Stimulated activated naive CD4-positive, alpha-beta T cell treated with Interleukin-2 at 50 U/mL for 16 hours (primary cell): Measurements from ENCODE around the gene DPM2.

Experiments used
- DNase-seq: peaks from one replicate; lab custom pipeline; 2025; lab: John Stamatoyannopoulos, UW

The DPM2 gene

DNA sequence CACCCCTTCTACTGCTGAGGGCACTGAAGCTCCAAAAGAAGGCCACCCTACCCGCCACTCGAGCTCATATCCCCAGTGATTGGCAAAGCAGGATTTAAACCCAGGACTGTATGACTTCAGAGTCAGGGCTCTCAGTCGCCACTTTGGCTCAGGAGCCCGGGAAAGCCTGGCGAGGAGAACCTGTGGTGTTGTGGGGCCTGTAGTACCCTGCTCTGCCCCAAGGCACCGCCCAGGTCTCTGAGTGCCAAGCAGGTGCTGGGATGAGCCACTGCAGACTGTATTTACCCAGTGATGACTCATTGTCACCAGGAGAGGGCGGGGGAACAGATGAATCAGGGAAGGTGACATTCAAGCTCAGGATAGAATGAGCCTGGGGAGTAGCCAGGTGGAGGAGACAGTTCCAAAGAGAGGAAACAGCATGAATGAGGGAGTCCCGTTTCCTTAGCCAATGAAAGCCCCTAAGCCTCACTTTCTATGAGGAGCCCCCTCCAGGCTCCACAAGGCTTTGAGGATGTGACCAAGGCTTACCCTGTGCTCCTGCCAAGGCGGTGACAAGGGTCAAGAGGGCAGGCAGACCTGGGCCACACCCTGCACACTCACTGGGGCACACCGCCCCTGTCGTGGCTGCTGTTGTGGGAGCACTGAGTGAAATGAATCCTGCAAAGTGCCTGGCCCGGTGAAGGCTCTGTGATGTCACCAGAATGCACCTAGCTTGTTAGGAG, 17.8 kb upstream of the DPM2 start:
- peak; percentile 87 for DNase-seq

DNA sequence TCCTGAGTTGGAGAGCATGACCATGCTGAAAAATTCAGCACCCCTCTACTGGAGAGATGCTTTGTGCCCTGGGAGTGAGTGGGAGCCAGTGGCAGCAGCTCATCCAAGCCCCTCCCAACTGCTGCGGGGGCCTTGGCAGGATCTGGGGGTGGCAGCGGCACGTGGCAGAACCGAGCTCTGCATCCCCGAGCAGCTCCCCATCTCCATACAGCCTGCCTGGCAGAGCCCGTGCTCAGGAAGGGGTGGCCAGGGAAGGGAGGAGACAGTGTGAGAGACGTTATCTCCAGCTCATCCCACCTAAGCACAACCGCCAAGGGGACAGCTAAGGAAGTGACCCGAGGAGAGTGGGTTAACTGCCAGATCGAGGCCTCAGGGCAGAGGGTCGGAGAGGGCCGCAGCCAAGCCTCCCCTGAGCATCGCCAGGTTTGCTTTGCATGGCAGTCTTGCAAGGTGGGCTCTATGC, 17.2 kb upstream of the DPM2 start:
- DNase-seq: no peak

DNA sequence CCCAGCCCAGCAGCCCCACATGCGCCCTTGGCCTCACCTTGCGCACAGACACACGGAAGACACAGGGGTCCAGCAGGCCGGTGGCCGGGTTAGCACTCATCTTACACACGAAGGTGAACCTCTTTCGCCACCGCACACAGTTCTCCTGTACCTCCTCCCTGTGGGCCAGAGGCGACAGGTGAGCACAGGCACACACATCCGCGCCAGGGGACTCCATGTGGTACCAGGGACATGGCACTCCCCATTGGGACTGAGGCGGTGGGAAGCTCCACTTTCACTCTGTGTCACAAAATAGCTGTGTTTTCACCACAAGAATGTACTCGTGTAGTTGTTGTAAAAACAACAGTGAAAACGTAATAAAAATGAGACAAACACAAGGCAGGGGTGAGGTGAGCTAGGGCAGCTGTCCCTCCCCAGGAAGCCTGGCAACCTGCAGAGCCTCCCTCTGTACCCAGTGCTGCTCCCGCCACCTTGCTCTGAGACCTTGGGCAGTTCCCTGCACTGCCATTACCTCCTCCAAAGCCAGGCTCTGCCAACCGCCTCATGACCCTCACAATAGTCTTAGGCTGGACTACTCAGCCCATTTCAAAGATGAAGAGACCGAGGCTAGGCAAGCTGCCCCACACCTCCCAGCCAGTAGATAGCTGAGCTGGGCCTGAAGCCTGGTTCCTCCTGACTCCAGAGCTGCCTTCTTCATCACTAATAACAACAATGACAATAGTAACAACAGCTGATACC, 16.3 kb upstream of the DPM2 start:
- no peak for DNase-seq

DNA sequence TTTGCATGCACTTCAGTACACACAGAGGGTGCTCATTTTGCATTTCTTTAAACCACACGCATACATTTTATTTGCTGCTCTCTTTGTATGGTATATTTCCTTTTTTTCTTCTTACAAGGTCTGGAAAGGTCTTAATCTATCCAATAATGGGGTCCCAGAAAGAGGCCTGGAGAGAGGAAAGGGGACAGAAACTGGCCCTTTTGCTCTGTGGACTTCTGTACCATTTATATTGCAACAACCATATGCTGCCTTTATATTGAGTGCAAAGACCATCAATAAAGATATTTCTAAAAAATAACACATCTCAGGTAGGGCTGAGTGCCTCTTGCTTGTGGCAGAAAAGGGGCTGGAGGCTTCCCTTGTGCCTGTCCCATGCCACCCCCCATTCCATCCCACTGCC, 15.5 kb upstream of the DPM2 start:
- no peak for DNase-seq

DNA sequence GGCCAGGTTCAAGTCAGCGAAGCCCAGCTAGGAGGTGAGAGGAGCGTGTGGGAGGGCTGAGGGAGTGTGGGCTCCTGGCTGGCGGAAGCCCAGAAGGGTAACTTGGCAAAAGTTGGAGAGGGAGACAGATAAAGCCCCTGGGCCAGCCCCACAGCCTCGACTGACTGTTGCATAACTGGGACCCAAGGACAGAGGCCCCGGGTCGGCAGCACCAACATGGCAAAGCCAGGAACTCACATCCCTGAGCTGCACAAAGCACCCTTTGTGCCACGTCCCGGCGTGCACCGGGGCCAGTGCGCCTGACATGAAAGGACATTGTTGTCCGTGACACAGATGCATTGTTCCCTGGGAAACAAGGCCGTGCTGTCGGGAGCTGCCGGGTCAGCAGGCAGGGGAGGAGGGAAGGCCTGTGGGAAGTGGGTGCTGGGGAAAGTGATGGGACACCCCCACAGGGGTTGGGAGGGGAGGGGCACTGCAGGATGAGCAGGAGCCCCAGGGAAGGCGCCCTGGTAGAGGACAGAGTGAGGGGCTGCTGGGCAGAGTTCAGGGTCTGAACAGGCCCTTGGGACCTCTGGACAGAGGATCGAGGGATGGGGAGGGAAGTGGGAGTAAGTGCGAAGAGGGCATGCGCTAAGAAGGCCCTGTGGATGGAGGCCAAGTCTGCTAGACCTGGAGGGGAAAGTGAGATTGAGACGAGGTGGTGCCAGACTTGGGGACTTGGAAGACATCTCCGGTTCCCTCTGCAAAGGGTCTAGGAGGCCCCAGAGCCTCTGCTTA, 13.0 kb upstream of the DPM2 start:
- DNase-seq: no peak

DNA sequence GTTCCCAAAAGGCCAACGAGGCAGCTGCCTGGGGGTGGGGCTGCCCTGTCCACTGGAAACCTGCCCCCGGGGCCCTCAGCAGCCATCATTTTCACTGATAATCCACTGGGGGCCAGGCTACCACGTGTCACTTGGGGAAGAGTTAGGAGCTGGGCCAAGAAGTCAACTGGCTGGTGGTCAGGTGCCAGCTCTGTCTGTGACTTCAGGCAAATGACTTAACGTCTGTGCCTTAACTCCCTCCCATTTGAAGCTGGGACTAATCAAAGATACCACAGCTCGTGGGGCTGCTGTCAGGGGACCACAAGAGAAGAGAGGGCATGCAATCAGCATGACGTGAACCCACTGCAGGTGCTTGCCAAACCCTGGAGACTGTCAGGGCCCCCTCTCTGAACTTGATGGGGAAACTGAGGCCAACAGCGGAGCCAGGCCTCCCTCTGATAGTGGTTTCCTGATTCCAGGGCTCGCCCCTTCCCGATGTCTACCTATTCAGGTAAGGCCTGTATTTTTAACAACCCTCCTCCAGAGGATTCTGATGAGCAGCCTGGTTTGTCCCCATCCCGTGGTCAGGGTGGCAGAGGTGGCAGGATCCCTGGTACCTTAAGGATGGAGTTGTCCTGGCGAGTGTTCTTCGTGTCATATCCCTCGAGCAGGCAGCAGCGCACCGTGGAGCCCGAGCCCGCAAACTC, 12.3 kb upstream of the DPM2 start:
- DNase-seq: no peak

DNA sequence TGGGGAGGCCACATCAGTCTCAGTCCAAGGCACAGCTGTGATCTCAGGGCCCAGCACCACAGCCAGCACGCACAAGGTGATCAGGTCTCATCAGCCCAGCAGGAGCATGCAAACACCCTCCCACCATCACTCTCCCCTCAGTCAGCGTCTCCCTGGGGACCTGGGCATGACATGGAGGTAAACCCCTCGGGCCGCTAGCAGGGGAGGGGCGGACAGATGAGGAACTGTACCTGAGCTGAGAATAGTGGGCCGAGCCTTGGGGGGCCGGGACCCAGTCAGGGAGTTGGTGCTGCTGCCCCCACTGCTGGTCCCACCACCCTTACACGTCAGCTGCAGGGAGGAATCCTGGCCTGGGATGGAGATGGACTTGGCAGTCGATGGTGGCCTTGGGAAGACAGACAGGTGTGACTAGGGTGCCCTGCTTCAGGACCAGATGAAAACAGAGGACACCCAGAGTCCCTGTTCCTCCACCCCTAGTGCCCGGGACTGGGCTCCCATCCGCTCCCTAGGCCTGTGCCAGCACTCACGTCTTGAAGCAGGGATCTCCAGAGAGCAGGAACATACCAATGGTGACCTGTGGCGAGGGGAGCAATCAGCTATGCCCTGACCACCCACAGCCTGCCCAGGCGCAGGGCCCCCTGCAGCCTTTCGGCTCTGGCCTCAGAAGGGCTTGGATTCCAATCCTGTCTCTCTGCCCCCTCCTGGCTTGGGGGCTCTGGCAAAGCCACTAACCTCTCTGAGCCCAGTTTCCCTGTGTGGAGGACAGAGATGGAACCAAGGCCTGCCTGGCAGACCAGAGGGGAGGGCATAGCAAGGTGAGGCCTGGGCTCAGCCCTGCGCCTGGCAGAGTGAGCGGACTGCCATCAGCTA, 10.4 kb upstream of the DPM2 start:
- no peak for DNase-seq

DNA sequence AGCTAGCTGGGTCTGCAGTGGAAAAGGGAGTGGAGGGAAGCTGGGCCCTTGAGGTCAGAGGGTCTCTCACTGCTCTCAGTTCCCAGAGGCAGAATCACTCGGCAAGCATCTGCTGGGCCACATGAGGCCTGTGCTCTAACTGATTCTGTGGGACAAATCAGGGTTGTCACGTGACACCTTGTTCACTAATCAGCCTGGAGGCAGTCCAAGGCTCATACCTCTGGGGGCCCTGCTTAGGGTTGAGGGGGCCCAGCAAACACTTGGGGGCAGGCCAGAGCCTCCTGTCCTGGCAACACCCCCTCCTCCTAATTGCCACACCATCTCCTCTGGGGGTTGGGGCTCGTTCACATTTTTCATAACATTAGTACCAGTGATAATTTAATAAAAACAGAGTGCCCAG, 9.1 kb upstream of the DPM2 start:
- DNase-seq: no peak

DNA sequence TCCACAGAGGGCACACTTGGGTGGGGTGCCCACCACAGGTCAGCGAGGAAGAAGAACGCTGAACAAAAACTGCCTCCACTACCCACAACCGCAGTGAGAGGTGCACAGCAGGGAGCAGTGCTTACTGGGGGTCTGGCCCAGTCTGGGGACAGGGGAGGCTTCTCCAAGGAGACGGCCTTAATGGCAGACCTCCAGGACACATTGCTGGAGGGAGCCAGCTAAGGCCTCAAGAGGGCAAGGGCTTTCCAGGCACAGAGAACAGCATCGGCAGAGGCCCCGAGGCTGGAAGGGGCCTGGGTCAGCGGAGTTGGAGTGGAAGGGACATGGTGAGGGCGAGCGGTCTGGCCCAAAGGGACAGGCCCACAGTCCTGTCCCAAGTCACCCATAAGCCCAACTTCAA, 8.3 kb upstream of the DPM2 start:
- no peak for DNase-seq

DNA sequence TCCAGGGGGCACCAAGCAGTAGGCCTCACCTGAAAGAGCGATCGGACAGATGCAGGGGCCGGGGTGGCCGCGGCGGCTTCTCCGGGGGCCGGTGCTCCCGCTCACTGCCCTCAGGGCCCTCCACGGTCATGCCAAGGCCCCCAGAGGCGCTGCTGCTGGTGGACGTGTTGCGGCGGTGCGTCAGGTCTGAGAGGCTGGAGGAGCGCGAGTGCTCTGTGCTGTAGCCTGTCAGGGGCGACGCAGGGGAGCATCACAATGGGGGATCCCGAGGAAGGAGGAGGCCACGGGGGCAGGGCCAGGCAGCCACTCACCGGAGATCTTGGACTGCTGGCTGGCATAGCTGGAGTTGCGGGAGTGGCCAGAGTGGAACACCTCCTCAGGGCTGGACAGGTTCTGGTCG, 7.7 kb upstream of the DPM2 start:
- no peak for DNase-seq

DNA sequence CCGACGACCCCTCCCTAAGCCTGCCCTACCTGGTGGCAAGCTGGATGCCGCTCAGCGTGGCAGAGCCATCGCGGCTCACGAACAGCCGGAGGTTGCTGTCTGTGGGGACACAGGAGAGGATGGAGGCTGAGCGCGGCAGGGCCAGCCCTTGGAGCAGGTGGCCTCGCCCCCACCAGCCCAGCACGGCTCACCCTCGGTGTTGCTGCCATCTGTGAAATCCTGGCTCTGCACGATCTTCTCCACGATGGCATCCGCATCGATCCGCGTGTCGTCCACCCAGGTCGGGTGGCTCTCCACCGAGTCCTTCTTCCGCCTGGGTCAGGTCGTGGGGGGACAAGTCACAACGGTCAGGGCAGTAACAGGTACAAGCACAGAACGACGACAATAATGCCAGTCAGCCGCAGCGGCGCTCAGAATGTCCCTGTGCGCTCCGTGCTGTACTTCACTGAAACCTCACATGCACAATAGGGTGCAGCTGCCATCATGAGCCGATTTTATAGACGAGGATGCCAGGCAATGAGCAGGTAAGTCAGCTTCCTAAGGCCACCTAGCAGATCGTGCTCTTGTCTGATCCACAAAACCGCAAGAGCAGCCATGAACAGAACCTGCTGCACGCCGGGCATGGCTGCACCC, 7.0 kb upstream of the DPM2 start:
- no peak for DNase-seq

DNA sequence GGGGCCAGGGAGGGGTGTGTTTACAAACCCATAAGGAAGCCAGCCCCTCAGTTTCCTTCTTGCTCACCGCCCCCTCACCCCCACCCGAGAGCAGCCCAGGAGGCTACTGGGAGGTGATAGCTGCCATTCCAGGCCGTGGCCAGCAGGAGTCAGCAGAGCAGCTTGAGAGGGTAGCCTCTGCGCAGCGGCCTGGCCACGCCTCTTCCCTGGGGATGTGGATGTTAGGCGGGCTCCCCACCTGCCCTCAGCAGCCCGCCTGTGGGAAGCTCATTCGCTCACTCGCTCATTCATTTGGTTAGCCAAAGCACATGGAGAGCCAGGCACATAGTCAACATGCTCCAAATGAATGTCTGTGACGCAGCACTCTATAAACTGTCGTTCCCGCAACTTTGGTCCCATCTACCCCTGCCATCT, 6.1 kb upstream of the DPM2 start:
- DNase-seq: peak; percentile 73

DNA sequence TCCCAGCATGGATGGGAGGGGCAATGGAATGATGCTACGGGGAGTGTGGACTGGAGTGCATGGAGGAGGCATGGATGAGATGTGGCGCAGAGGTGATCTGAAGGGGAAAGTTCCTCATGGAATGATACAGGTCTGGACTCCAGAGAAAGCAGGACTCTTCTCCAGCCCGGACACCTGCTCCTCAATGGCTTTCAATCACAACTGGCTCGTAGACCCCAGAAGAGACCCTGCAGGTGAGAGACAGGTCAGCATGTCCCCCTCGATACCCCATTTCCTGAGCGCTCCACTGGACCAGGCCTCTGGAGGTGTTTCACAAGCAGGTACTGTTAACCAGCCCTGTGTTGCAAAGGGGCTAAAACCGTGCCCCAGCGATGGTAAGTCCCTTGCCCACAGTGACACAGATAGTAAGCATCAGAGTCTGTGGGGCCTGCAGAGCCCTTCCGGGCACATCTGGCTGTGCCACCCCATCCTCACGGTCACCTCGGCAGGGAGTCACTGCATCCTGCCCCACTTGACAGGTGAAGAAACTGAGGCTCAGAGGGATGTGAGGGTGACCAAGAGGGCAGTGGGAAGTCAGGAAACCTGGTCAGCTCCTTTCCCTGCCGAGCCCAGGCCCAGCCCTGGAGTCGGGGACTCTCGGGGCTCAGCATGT, 5.5 kb upstream of the DPM2 start:
- DNase-seq: no peak

DNA sequence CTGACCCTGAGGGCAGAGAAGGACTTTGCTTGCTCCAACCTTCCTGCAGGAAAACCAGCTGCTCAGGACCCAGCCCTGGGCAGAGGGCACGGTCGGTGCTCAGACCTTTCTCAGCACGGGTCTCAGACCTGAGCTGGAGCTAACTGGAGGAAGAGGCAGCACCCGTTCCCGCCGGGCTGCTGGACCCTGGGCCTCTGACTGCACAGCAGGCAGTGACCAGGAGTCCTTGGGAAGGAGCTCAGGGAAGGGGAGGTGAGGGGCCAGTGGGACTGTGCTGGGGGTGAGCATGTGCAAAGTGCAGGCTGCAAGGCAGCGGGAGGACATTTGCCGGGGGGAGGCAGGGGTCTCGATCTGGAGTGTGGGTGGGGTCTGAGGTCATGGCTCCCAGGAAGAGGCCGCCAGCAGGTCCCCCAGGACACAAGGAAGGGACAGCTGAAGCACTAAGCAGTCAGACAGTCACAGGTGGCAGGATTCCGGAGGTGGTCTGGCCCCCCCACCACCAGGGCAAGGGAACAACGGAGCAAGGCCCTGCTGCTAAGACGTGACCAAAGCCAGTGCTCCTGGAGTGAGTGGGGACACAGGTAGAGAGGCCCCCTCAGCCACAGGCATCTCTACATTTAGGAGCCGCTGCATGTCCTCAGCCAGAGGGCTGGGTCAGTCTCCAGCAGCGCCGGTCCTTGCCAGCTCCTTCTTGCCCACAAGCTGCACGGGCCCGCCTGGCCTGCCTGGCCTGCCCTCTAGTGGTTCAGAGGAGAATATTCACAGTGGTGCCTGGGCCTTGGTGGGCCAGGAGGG, 4.8 kb upstream of the DPM2 start:
- peak; percentile 21 for DNase-seq

DNA sequence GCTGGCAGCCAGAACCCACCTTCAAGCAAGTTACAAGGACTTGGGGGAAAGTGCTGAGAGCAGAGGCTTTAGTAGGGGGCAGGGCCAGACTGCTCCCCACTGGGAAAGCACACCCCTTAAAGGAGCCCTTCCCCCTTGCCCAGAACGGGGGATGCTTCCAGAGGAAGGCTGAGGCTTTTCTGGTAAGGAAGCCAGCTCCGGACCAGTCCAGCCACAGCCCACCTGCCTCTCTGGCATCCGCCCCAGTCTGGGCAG, 4.2 kb upstream of the DPM2 start:
- DNase-seq: no peak

DNA sequence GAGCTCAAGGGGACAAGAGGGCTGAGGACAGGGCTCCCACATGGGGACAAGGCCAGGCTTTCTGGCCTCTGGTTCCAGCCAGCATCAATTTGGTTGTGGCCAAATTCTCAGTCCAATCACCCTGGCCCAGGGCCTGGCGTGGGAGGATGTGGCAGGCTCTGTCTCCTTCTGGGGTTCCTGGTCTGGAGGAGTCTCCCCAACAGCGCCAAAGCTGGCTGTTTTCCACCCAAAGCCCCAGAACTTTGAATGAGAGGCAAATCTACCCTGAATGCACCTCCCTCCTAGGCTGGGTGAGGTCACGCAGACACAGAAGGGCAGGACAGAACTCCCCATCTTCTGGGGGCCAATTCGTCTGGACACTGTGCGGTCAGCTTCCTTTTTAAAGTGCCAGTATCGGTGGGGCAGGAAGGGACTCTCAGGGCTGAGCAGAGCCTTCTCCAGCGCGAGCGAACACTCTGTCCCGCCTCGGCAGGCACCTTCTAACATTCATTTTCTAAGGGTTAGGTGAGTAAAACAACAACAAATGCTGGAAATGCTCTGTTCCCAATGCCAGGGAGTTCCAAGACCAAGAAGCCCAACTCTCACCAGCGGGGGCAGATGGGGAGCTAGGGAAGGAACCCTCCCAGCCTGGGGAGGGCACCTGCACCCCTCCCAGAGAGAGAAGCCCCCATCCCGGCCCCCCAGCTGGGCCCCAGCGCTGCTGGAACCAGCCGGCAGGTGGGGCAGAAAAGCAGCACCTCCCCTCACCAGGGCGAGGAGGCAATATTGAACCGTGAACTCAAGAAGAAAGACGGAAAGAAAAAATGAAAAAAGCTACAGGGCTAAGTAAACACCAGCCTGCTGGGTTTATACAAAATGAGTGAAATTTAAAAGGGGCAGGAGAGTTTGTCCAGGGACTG, 3.7 kb upstream of the DPM2 start:
- DNase-seq: no peak

DNA sequence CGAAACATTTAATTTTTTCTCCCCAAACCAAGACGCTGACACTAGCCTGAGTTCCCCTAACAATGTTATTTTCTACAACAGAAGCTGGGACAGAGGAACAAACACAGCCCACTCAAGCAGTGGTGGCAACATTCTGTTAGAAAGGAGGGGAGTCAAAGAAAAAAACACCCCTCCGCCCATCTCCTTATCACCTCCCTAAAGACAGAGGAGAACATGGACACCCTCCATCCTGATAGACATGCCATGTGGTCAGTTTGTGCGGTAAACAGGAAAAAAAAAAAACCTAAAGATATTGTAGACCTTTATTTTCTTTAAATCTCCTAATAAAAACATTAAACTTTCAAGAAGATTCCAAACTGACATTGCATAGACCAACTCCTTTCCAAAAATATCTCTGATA, 2.9 kb upstream of the DPM2 start:
- no peak for DNase-seq

DNA sequence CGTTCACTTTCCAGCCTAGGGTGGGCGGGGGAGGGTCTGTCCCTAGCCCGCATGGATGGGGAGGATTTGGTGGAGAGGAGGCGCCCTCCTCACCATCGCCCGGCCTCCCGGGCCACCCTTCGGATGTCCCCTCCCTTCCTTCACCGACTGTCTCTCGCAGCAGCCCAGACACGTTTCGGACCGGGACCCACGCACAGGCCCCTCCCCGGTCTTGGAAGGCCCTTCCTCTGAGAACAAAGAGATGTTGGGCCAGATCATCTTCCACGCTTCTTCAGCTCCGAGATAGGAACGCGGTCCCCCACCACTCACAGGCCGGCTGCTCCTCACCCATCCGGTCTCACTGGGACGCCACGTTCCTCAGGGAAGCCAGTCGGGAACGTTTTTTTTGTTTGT, 640 bp upstream of the DPM2 start:
- no peak for DNase-seq

DNA sequence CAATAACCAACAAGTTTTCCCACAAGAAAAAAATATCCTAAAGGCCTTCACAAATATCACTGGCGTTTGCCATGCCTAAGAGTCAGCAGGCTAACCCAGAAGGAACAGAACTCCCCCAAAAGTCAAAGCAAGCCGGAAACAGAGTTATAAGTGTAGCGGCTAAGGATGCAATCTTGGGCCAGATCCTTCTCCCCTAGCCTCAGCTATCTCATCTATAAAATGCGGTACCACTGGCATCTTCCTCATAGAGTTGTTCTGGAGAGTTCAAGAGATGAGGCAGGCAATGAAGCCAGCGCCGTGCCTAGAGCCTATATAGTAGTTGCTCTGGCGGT, 632 bp downstream of the DPM2 start:
- DNase-seq: no peak
